H1 (cell line): ENCODE measurements around the gene INPP5E.

Source experiments
- CEBPB ChIP-seq: IDR thresholded peaks from 2 replicates; pipeline ENCODE4 v1.6.1; 2012; ENCODE audit warnings: low read depth, low read length
- CTCF ChIP-seq, 3 experiments: IDR thresholded peaks; 1 replicate in 2 of 3; 2 replicates in 1 of 3; pipeline versions ENCODE4 v1.5.1 to v1.6.1; 2011; ENCODE audit warnings: low read length in 3 of 3, mild to moderate bottlenecking in 3 of 3, inconsistent platforms in 2 of 3, low read depth in 1 of 3, moderate library complexity in 1 of 3; ENCODE audit not compliant: insufficient read depth in 1 of 3; ENCODE audit errors: control extremely low read depth in 1 of 3
- EZH2 ChIP-seq: fragments of 200-600 bp; sonication (generic); IDR thresholded peaks from 2 replicates; pipeline ENCODE4 v1.7.1; 2012; ENCODE audit warnings: low read depth, mild to moderate bottlenecking, moderate library complexity, low read length, inconsistent platforms; ENCODE audit not compliant: severe bottlenecking
- MAX ChIP-seq: IDR thresholded peaks from 2 replicates; pipeline ENCODE4 v1.6.1; 2012; ENCODE audit warnings: inconsistent platforms
- TAF1 ChIP-seq: IDR thresholded peaks from 2 replicates; pipeline ENCODE4 v1.6.1; 2011; ENCODE audit warnings: mild to moderate bottlenecking, low read depth, low read length

DNA sequence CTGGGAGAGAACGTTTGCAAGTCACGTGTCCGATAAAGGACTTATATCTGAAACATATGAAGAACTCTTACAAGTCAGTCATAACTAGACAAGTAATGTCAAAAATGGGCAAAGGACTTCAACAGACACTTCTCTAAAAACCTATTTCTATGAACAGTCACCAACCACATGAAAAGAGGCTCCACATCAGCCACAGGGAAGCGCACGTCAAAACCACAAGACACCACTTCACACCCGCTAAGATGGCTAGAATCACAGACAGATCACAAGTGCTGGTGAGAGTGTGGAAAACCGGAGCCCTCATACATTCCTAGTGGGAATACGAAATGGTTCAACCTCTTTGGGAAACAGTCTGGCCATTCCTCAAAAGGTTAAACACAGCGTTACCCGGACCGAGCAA is 54.6 kb downstream of the INPP5E start:
- TF ChIP-seq TAF1 (no peak), CTCF (IDR thresholded peaks at IDR 0.05; ENCODE audit: control extremely low read depth in 1 of 3, insufficient read depth in 1 of 3, low read depth in 1 of 3, low read length in 3 of 3) (no peak), CEBPB (no peak), EZH2 (no peak), MAX (no peak)
